GM21786 (cell line): ENCODE measurements around the gene NUTM1.
"Not testable (repeated sequence)": the region's sequence is repeated elsewhere in the genome, so short reads cannot be mapped to it uniquely, and the experiment has no call there.

Experiments used
- ATAC-seq: cut with Tn5 transposase; IDR thresholded peaks from one replicate; pipeline ENCODE4 v1.9.1; 2021; ENCODE audit not compliant: unreplicated experiment

Gene NUTM1

GRCh38 chr15:34362047-34362773 is 19.1 kb downstream of the NUTM1 start:
- ATAC-seq = no peak

DNA sequence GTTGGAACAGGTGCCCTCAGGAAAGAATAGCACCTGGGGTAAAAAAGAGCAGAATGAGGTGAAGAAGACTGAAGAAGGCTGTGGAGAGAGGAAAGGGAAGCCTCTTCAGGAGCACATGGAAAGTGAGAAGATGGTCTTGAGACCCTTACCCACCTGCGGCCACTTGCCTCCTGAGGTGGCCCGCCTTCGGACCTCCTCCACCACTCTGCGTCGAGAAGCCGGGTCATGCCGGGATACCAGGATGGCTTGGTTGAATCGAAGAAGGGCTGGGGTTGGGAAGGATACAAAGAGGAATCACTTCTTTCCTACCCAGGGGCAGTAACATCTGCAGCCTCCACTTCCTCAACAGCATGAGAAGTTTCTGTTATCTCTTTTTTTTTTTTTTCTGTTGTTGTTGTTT is 20.9 kb downstream of the NUTM1 start:
- ATAC-seq = no peak

GRCh38 chr15:34365091-34365825 is 22.1 kb downstream of the NUTM1 start:
- ATAC-seq = no peak

DNA sequence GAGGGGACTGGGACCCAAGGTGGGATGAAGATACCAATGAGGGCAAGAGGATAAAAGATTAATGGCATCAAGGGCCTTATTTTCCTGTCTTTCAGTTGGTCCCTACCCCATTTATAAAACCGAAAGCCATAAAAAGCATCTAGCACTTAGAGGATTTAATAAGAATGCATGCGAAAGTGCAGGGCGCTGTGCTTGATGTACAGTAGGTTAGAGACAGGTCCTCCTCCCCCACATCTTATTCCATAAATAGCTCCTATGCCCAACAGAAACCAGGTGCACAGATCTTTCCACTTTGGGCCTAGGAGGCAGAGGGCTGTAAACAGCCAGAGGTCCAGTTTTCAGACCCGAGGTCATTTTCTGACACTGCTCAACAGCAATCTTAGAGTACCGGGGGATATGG is 22.7 kb downstream of the NUTM1 start:
- no peak for ATAC-seq

GRCh38 chr15:34366271-34367065 is 23.4 kb downstream of the NUTM1 start:
- no peak for ATAC-seq

DNA sequence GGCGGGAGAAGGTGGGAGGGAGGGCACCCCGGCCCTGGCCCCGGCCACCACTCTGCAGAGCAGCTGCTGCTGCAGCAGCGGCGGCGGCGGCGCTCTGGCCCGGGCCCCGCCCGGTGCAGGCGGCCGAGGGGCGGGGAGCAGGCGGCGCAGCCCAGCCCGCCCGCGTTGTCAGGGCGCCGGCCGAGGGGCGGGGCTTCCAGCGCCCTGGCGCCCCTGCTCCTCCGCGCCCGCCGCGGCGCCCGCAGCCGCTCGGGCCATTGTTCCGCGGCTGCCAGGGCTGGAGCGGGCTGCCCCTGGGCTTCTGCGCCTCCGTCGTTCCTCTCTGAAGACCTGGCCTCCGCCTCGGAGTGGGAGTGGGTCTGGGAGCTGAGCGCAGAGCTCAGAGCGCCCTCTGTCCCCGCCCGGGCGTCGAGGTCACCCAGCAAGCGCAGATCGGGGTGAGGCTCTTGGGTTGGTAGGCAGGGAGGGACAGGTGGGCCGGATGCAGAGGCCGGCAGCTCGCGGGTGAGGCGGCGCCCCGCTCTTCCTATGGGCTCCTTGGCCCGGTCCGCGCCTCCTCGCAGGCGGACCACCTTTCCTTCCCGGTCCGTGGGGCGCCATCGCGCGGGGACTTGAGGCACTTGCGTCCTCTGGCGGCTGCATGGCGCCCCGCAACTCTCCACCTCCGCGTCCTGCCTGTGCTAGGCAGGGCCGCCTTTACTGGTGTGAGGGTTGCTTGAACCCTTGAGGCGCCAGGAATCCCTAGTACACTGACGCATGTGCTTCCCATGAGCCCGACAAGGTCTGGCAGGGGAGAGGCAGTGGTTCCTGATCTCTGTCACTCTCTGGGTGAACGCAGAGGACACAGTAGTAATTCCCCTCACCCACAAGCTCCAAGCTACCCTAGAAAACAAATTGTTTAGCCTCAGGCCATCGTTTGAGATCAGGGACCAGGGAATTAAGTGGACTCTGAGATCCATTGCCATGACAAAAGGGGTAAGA is 24.3 kb downstream of the NUTM1 start, which contains the start of gene LPCAT4:
TSS of gene LPCAT4 (minus strand) at position 96 of the 981 bp plus-strand sequence. CDS start 96 bp downstream, outside the sequence.
- peak; percentile 71 for ATAC-seq

GRCh38 chr15:34370129-34370528 is 27.0 kb downstream of the NUTM1 start:
- no peak for ATAC-seq

DNA sequence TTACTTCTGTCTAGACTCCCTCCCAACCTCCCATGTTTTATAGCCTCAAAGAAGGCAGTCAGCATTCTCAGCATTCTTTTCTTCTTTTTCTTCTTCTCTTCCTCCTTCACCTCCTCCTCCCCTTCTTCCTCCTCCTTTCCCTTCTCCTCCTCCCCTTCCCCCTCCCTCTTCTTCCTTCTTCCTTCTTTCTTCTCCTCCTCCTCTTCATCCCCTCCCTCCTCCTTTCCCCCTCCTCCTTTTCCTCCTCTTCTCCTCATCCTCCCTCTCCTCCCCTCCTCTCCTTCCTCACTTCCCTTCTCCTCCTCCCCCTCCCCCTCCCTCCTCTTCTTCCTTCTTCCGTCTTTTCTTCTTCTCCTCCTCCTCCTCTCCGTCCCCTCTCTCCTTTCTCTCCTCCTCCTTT is 27.5 kb downstream of the NUTM1 start:
- ATAC-seq = no peak

DNA sequence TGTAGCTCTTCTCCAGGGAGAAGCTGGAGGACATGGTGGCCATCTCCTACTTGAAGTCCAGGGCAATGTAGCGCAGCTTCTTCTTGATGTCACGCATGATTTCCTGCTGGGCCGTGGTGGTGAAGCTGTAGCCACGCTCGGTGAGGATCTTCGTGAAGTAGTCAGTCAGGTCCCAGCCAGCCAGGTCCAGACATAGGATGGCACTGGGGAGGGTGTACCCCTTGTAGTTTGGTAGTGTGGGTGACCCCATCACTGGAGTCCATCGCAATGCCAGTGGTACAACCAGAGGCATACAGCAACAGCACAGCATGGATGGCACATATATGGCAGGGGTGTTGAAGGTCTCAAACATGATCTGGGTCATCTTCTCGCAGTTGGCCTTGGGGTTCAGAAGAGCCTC is 30.8 kb downstream of the NUTM1 start:
- no peak for ATAC-seq

GRCh38 chr15:34374816-34375215 is 31.7 kb downstream of the NUTM1 start:
- ATAC-seq = no peak

GRCh38 chr15:34375541-34375940 is 32.4 kb downstream of the NUTM1 start:
- ATAC-seq = not testable (repeated sequence)

GRCh38 chr15:34376856-34377255 is 33.7 kb downstream of the NUTM1 start:
- no peak for ATAC-seq

GRCh38 chr15:34380491-34380890 is 37.4 kb downstream of the NUTM1 start:
- ATAC-seq = not testable (repeated sequence)

DNA sequence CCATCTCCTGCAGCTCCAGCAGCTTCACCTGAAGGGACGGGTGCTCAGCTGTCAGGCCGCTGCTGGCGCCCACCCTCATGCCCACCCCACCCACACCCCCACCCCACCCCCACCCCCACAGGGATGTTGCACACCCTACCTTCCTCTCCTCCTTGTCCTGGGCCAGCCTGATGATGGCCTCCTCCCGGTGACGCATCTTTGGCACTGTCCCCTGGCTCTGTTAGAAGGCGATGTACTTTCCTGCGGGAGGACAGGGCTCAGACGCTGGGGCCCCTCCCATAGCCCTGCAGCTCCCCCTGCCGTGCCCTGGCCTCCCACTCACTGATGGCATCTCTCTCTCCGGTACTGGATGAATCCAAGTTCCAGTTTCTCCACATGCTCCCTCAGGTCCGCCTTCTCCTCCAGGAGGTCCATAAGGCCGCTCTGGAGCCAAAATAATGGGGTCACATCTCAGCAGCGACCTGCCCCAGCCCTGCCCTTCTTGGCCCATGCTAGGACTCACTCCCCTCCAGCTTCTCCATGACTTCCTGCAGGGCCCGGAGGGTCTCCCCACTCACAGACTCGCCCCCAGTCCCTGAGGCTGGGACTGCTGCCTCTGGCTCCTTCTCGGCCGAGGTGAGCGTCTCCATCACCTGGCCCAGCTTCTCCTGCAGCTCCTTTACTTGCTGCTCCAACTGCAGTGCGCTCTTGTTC is 38.9 kb downstream of the NUTM1 start:
- ATAC-seq = not testable (repeated sequence)

DNA sequence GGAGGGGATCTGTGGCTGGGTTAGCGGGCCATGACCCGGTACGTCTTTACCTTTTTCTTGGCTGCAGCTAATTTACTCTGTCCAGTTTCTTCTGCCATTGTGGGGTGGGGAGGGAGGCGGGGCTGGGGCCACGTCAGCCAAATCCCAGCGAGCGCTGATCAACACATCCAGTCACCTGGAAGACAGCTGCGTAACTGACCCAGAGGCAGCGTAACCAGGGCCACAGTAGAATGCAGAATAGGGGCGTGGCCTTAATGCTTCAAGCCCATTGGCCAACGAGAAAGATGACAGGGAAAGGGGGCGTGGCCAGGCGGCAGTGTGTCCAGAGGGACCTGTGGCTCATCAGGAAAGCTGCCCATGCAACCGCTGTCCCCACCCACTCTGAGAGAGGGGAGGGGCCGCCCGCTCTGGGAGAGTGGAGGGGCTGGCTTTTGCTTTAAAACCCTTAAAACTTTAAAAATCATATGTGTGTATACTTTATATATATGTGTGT is 46.5 kb downstream of the NUTM1 start:
- ATAC-seq = not testable (repeated sequence)

GRCh38 chr15:34392981-34393380 is 49.9 kb downstream of the NUTM1 start:
- ATAC-seq = not testable (repeated sequence)

DNA sequence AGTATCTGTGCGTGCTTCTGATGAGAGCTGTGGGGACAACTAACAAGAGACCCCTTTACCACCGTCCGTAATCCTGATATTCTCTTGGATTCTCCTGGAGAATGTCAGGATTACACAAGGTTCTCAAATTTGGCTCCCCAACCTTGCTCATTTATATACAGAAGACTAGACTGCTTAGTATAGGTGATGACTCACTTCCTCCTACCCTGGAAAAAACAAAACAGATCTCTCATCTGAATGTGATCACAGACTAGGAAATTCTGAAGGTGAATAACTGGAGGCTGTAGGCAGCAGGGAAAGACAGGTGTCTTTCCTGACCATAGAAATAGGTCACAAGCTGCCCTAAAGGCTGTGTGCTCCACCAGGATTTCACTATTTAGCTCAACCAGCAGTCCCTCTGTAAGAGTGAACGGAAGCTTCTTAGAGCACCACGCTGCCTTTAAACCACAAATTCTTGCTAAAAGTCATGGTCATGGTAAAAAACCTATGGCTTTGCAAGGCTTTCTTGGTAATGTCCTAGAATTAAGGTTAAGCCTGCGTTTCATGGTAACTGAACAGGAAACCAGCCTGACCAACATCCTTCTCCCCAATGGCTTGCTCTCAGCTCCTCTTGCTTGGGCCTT is 54.6 kb downstream of the NUTM1 start:
- not testable (repeated sequence) for ATAC-seq

DNA sequence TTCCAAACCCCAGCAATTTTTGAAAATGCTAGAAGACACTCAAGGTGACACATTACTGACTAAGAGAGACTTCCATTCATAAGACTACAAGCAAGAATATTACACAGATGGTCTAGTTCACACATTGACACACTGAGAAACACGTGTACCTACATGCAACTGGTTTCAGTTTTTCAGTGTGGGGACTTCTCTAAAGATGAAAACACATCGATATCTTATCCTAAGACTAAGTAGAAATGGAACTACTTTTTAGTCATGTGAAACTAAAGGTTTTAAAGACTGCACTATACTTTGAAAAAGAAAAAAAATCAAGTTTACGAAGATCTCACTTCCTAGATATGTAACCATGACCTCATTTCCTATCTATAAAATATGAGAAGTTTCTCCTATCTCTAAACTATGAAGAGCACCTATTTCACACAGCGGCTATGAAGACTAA is 60.1 kb downstream of the NUTM1 start:
- peak; percentile 68 for ATAC-seq

- peak; percentile 49 for ATAC-seq
Measured at GRCh38 chr15:34403899-34404298, 60.8 kb downstream of the NUTM1 start.
